Lower leg skin (tissue), 3 donors: Measurements from ENCODE around the gene SEMA4A.

ENCODE experiments used
- POLR2A ChIP-seq, 2 donors: fragments of 450-650 bp; IDR thresholded peaks; one replicate each; pipeline ENCODE4 v1.6.1; 2016 to 2017; ENCODE audit warnings: antibody characterized with exemption in 2 of 2, mild to moderate bottlenecking in 1 of 2, moderate library complexity in 1 of 2
- TF ChIP-seq, protein P1 (sequence below), 3 donors: fragments of 450-650 bp; IDR thresholded peaks; one replicate each; pipeline ENCODE4 v1.5.1; 2016; ENCODE audit warnings: antibody characterized with exemption in 3 of 3, mild to moderate bottlenecking in 3 of 3, moderate library complexity in 2 of 3

DNA sequence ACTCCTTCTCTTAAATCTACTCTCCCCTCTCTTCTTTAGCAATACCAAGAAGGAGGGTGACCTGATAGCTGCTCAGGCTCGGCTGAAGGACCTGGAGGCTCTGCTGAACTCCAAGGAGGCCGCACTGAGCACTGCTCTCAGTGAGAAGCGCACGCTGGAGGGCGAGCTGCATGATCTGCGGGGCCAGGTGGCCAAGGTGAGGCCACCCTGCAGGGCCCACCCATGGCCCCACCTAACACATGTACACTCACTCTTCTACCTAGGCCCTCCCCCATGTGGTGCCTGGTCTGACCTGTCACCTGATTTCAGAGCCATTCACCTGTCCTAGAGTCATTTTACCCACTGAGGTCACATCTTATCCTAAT lies 22.8 kb upstream of the SEMA4A start:
- TF ChIP-seq, protein P1, sequence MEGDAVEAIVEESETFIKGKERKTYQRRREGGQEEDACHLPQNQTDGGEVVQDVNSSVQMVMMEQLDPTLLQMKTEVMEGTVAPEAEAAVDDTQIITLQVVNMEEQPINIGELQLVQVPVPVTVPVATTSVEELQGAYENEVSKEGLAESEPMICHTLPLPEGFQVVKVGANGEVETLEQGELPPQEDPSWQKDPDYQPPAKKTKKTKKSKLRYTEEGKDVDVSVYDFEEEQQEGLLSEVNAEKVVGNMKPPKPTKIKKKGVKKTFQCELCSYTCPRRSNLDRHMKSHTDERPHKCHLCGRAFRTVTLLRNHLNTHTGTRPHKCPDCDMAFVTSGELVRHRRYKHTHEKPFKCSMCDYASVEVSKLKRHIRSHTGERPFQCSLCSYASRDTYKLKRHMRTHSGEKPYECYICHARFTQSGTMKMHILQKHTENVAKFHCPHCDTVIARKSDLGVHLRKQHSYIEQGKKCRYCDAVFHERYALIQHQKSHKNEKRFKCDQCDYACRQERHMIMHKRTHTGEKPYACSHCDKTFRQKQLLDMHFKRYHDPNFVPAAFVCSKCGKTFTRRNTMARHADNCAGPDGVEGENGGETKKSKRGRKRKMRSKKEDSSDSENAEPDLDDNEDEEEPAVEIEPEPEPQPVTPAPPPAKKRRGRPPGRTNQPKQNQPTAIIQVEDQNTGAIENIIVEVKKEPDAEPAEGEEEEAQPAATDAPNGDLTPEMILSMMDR (IDR thresholded peaks at IDR 0.05), result no peak
- TF ChIP-seq POLR2A (IDR thresholded peaks at IDR 0.05), result no peak
